Nephron (organoid): Measurements from ENCODE around the gene LAMC2.
"Not testable (repeated sequence)": the region's sequence is repeated elsewhere in the genome, so short reads cannot be mapped to it uniquely, and the experiment has no call there.

Experiments used
- H3K27ac Mint-ChIP-seq, 3 experiments: 2 replicates each; pipeline ENCODE4 v1.8.0; 2020; ENCODE audit warnings: mixed read lengths in 3 of 3, mild to moderate bottlenecking in 2 of 3, moderate library complexity in 1 of 3
- H3K27me3 Mint-ChIP-seq: 2 replicates; pipeline ENCODE4 v1.8.0; 2021; ENCODE audit warnings: low read depth, mild to moderate bottlenecking, moderate library complexity, mixed read lengths
- H3K36me3 Mint-ChIP-seq: 2 replicates; pipeline ENCODE4 v1.8.0; 2020; ENCODE audit warnings: low read depth, mixed read lengths
- H3K4me1 Mint-ChIP-seq: 2 replicates; pipeline ENCODE4 v1.8.0; 2020; ENCODE audit warnings: mixed read lengths
- H3K4me3 Mint-ChIP-seq, 3 experiments: 2 replicates each; pipeline ENCODE4 v1.8.0; 2020; ENCODE audit warnings: mild to moderate bottlenecking in 3 of 3, mixed read lengths in 3 of 3, moderate library complexity in 2 of 3
- H3K9me3 Mint-ChIP-seq: 2 replicates; pipeline ENCODE4 v1.8.0; 2020; ENCODE audit warnings: mixed read lengths
- CTCF ChIP-seq, 3 experiments: fragments of 200-600 bp; sonication (generic); IDR thresholded peaks; one replicate each; pipeline ENCODE4 v1.5.0; 2021; ENCODE audit warnings: antibody characterized with exemption in 3 of 3; ENCODE audit not compliant: unreplicated experiment in 3 of 3

Gene LAMC2

GRCh38 chr1:183272390-183272848 is 86.4 kb downstream of the LAMC2 start:
- no peak for TF ChIP-seq CTCF (IDR thresholded peaks at IDR 0.05; ENCODE audit: unreplicated experiment in 3 of 3)
- Mint-ChIP-seq H3K36me3 (no peaks in the 10 kb centered on the region), H3K27me3 (peaks cover 8% of the 10 kb centered on the region), H3K4me3 (no peak overlapping the region), H3K9me3 (no peaks in the 10 kb centered on the region), H3K4me1 (peaks cover 25% of the 10 kb centered on the region), H3K27ac (peak overlapping the region; percentile 19 to 29 (median 22))

- Mint-ChIP-seq H3K27ac (peak overlapping the region in 2 of 3 experiments; percentile 19 to 29), H3K36me3 (no peaks in the 10 kb centered on the region), H3K27me3 (peaks cover 8% of the 10 kb centered on the region), H3K4me1 (peaks cover 33% of the 10 kb centered on the region), H3K9me3 (no peaks in the 10 kb centered on the region), H3K4me3 (no peak overlapping the region)
- no peak for TF ChIP-seq CTCF (IDR thresholded peaks at IDR 0.05; ENCODE audit: unreplicated experiment in 3 of 3)
These were observed 87.2 kb downstream of the LAMC2 start for GRCh38 chr1:183273300-183273699.

GRCh38 chr1:183273984-183274383 is 87.9 kb downstream of the LAMC2 start:
- not testable (repeated sequence) for H3K4me3 Mint-ChIP-seq, H3K27me3 Mint-ChIP-seq, H3K36me3 Mint-ChIP-seq, H3K9me3 Mint-ChIP-seq
- Mint-ChIP-seq H3K27ac (peak overlapping the region in 1 of 3 experiments; percentile 61), H3K4me1 (peaks cover 40% of the 10 kb centered on the region)

- H3K27ac Mint-ChIP-seq: peak overlapping the region in 1 of 3 experiments; percentile 24
- peaks cover 43% of the 10 kb centered on the region for H3K4me1 Mint-ChIP-seq
- no peaks in the 10 kb centered on the region for H3K36me3 Mint-ChIP-seq
- H3K4me3 Mint-ChIP-seq: no peak overlapping the region
- H3K9me3 Mint-ChIP-seq: no peaks in the 10 kb centered on the region
- no peak for TF ChIP-seq CTCF (IDR thresholded peaks at IDR 0.05; ENCODE audit: unreplicated experiment in 3 of 3)
- H3K27me3 Mint-ChIP-seq: peaks cover 8% of the 10 kb centered on the region
These were observed 88.8 kb downstream of the LAMC2 start for GRCh38 chr1:183274836-183275235.

GRCh38 chr1:183275322-183275721 is 89.3 kb downstream of the LAMC2 start:
- Mint-ChIP-seq H3K4me3 (no peak overlapping the region), H3K27me3 (peaks cover 8% of the 10 kb centered on the region), H3K9me3 (no peaks in the 10 kb centered on the region), H3K4me1 (peaks cover 41% of the 10 kb centered on the region), H3K27ac (peak overlapping the region in 1 of 3 experiments; percentile 24), H3K36me3 (no peaks in the 10 kb centered on the region)
- no peak for TF ChIP-seq CTCF (IDR thresholded peaks at IDR 0.05; ENCODE audit: unreplicated experiment in 3 of 3)

GRCh38 chr1:183276386-183277080 is 90.5 kb downstream of the LAMC2 start:
- Mint-ChIP-seq H3K4me3 (no peak overlapping the region), H3K27me3 (peaks cover 13% of the 10 kb centered on the region), H3K36me3 (no peaks in the 10 kb centered on the region), H3K27ac (peak overlapping the region; percentile 19 to 70 (median 56)), H3K9me3 (no peaks in the 10 kb centered on the region), H3K4me1 (peaks cover 35% of the 10 kb centered on the region)
- no peak for TF ChIP-seq CTCF (IDR thresholded peaks at IDR 0.05; ENCODE audit: unreplicated experiment in 3 of 3)
